Left lobe of liver (tissue), 2 donors: ENCODE measurements around the gene PLD1. TPM values are rescaled to one million over a fixed set of nuclear protein-coding genes. Genes with fewer than 3 reads are reported as not detected.

Source experiments
- ATAC-seq: fragments of 200-7000 bp; cut with Tn5 transposase; one replicate; pipeline ENCODE4 v1.9.1; 2020; ENCODE audit warnings: mild to moderate bottlenecking, moderate library complexity
- DNase-seq: peaks from one replicate; pipeline ENCODE4 v3.0.0-alpha.2; 2020; ENCODE audit warnings: low spot score
- total RNA-seq: library from RNA; stranded (reverse); gene quantifications from one replicate; pipeline ENCODE4 v1.2.1, GENCODE V29; 2021
- donor health status: DM: no; HTN: no; CAD: no; lungs with moderate emphysema.
- donor health status: DM: no; HTN: yes; CAD: no.

Gene PLD1
- total RNA-seq, 1 donor from 2014 or later = 15.2 TPM

DNA sequence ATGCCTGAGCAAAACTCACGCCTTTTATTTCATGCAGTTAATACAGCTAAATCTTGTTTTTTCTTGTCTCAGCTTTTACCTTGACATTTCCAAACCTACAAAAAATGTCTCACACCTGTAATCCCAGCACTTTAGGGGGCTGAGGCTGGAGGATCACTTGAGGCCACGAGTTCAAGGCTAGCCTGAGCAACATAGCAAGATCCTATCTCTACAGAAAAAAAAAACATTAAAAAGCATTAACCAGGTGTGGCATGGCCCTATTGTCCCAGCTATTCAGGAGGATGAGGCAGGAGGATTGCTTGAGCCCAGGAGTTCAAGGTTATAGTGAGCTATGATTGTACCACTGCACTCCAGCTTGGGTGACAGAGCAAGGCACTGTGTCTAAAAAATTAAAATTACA is 29.0 kb upstream of the PLD1 start:
- no peak for DNase-seq
- ATAC-seq = no peak

DNA sequence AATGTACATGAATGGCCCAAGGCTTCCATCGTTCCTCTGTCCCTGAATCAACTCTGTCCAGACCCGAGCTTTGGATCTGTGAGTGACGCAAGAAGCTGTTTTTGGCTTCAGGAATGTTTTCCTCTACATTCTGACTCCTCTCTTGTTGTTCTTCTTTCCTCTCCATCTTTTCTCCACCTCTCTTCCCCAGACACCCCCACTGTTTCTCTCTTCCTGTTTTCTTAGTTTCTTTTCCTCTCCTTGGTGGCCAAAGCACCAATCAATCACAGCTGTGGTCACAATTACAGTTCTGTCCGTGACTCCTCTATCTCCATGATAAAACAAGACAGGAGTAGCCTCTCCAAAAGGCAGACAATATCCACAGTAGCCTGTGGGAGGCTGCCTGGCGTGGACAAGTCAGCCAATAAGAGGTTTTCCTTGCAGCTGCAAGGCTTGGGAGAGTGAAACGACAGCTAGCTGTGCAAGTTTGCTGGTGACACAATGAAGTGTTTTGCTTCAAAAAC is 28.0 kb upstream of the PLD1 start:
- DNase-seq = peak; percentile 64
- peak; percentile 70 for ATAC-seq

DNA sequence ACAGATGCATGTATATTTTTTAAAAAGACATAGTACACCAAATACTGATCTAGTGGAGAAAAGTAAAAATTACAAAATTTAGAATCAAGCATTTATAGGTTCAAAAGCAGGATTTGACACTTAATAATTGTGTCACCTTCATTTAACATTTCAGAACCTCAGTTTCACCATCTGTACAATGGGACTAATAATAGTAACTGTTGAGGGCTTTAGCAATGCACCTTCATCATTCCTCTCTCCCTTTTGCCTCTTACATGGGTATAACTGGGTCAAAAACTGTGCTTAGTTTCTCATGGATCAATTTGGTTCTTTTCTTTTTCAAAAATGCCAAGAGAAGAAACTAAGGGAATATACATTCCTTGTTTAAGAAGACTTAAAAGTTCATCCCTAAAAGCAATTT is 27.4 kb upstream of the PLD1 start:
- ATAC-seq (no peak), DNase-seq (no peak)

DNA sequence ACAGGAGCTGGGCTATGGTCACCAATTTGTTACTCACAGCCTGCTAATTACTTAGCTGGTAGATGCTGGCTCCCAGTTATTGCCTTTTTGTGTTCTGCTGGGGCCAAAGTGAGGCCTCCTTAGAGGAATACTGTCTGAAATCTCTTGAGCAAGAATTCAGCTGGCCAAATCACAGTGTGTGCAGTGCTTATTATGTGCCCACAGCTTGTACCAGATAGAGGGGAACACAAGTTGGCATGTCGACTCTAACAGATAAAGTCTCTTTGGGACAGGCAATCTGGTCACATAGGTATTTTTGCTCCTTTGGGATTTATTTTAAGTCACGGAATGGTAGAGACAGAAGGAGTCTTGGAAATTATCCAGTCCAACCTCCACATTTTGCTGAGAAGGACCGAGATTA is 26.6 kb upstream of the PLD1 start:
- DNase-seq (no peak), ATAC-seq (no peak)

DNA sequence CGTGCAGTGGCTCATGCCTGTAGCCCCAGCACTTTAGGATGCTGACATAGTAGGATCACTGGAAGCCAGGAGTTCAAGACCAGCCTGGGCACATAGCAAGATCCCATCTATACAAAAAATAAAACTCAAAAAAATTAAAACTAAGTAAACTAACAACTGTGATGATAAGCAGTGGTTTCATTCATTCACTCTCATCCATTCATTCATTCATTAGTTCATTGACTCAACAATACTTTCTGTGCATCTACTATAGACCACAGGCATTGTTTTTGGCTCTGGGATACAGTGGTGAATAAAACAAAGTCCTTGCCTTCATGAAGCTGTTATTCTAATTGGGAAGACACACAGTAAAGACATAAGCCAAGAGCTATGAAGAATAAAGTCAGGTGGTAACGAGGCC is 25.3 kb upstream of the PLD1 start:
- DNase-seq (no peak), ATAC-seq (no peak)

DNA sequence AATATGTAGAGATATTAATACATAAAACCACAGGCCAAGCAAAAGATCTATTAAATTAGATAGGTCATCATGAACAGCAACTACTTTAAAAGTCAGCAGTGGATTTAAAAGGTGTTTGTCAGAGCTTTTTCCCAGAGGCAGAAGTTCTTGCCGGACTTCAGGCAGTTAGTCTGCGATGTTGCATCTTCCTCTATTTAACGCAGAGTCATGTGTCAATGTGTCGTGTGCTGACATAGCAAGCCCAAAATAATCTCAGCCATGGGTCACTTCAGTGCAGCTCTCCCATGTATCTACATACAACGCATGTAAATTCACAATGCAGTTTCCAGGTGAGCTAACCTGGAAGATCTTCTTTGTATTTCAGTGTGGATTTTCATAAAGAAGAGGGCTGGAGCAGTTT is 24.8 kb upstream of the PLD1 start:
- DNase-seq (no peak), ATAC-seq (no peak)

DNA sequence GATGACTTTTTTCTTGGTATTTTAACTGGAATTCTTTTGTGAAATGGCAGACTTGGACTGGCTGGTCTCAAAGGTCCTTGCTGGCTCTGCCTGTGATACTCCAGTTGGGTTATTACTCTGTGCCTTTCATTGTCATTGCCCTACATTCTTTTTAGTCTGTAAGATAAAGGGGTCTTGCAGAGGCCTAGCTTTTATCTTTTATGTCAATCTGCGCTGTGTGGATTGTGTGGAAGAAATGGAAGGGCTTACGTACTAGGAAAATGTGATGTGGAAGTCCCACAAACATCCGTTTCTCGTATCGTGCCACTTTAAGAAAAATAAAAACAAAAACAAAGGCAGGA is 24.1 kb upstream of the PLD1 start:
- ATAC-seq = no peak
- DNase-seq = no peak

DNA sequence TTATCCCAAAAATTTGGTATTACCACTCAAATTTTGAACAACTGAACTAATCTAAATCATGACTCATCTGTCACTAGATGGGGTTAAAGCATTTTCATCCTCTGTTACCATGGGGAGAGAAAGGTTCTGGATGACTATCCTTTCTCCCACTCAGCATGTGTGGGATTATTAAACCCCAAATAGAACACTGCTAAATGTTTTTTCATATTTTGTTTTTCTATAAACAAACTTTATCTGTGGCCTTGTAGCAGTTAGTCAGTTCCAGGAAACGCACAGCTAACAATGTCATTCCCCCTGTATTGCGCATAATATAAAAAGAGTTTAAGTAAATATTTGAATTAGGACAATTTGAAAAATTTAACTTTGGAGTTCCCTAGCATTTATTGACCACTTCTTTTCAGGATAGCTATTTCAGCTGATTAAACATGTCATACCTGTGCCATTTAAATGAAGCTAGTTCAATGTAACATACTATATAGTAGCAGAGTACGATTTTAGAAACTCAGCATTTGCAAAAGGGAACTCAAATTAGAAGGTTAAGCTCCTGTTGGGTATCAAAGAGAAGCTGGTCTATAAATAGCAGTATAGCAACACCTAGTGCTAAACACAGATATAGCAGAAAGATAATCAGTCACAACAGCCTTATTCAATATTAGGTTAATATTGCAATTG is 23.6 kb upstream of the PLD1 start:
- DNase-seq (no peak), ATAC-seq (peak; percentile 49)

DNA sequence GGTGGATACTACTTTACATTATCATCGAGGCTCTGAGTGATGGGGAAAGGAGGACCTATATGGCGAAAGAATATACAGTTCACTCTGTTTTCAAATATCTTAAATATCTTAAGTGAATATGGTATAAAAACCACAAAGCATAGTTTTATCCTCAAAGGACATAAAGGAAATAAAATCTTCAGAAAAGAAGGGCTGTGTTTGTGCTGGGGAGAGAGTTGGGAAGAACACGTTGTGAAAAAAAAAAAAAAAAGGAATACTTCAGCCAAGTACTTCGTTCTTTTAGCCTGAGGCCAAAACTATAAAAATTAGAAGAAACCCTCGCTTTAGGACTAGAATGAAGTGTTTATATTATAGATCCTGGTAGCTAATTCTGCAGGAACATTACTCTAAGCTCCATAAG is 22.7 kb upstream of the PLD1 start:
- no peak for DNase-seq

DNA sequence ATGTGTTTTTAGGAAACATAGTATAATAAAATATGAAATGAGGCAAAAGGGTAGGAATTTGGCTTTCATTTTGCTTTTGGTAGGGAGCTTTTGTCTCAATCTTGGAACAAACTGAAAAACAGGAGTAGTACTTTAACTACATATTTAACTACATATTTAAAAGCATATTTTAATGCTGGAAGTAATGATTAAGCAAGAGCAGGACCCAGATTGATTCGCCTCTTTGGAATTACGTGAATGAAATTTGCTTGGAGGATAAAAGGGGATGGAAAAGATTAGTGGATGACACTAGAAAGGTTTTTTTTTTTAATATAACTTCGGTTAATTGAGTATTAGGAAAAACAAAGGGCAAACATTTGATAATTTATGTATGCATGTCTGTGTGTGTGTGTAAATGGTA is 21.7 kb upstream of the PLD1 start:
- DNase-seq = no peak
- no peak for ATAC-seq

More for the DNA sequence above, 22.7 kb upstream of the PLD1 start:
- no peak for ATAC-seq

DNA sequence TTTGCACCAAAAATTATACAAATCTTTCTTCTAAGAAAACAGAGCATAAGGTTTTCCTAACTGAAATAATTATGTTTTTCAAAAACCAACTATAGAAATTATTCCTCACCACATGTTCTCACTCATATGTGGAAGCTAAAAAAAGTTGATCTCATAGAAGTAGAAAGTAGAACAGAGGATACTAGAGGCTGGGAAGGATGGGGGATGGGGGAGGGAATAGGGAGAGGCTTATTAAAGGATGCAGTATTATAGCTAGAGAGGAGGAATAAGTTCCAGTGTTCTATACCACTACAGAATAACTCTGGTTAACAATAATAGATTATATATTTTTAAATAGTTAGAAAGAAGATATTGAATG is 20.2 kb upstream of the PLD1 start:
- no peak for ATAC-seq
- DNase-seq = no peak

DNA sequence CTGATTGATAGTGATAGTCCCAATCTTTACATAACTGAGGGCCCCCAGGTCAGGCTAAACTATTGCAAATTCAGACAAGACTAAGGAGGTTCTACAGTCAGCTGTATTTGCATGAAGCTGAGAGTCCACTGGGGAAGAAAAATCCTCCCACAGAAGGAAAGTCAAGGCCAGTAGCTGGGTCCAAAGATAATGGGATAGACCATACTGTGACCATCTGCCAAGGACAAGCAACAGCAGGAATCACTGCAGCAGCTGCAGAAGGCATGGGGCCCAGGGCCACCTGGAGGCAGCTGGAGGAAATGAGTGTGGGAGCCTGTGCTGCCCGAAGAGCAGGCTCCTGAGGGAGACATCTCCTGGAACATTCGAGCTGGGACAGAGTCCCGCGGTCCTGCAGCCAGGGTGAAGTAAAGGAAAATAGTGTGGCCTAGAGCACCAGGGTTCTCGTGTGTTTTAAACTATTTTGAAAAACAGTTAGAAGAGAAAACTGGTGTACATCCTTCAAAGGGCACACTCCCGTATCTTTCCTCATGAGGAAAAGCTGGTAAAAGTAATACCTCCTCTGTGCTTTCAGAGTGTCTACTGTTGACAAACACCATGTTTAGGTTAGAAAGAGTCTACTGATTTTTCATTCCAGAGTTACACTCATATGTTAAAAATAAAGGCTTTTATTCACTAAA is 19.7 kb upstream of the PLD1 start:
- peak; percentile 91 for ATAC-seq

DNA sequence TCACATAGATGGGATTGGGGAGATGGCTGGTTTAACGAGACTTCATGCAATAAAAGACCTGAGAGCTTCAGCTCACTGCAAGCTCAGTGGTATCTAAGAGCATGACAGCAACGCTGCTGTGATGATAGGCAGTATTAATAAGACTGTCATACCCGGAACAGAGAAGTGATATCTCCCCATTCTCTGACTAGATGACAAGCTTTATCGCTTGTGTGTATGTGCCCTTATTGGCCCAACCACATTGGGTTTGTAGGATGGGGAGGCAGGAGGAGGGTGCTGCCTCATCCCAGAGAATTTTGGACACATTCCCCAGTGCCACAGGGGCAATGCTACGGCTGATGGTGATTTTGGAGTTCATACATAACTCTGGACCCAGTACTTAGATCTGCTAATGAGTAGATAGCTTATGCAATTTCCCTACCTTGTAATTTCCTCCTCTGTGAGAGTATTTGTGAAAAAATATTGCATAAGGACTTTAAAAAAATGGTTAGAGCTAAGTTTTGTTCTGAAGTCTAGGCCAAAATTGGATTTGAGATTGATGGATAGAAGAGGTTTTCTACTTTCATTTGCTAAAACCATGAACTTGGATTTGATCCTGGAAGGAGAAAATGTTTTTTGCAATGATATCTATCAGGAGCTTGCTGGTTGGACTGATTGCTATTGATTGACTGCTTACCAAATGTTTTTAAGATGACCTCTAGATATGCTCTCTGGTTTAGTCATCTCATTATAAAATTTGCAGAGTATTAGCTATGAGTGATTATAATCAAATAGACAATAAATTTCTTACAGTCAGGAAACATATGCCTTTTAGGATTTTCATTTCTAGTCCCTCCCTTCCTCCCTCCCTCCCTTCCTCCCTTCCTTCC is 18.9 kb upstream of the PLD1 start:
- ATAC-seq (peak; percentile 6), DNase-seq (no peak)

More for the DNA sequence above, 19.7 kb upstream of the PLD1 start:
- peak; percentile 77 for DNase-seq

DNA sequence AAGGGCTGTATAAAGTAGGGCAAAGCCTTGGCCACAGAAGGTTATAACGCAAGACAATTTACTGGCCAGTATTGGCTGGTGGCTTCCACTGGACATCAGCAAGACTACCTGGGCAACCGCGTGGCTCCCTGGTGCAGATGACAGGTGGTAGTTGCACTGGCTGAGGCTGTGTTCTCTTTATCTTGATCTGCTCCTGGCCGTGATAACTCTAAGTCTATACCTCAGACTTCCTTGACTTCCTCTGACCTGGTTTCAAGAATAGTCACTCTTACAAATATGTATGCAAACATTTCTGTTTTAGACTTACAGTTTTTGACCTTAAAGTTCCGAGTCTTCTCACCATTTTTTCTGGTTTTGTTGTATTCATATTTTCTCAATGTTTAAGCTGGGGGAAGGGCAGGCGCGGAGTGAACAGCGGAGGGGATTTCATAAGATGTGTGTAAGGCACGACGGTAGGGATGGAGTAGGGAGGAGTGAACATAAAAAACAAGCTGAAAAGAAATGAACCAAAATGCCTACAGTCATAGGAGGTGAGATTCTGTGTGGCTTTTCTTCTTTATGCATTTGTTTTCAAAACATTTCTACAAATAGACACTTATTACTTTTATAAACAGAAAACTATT is 17.7 kb upstream of the PLD1 start:
- ATAC-seq (no peak), DNase-seq (no peak)

DNA sequence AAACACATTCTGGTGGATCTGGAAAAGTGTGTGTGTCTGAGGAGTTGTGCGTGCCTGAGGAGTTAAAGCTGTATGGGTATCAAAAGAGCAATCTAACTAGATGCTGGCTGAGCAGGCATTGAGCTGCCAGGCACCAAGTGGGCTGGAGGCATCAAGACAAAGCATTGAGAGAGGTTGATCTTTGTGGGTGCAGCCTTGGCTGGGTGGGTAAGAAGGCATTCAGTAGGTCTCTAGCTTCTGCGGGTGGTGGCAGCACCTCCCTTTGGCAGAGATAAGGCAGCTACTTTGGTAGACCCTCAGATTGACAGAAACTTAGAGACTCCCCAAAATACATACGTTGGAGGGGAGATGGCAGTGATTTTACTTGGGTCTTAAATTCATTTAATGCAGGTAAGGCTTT is 17.1 kb upstream of the PLD1 start:
- ATAC-seq = no peak
- no peak for DNase-seq

DNA sequence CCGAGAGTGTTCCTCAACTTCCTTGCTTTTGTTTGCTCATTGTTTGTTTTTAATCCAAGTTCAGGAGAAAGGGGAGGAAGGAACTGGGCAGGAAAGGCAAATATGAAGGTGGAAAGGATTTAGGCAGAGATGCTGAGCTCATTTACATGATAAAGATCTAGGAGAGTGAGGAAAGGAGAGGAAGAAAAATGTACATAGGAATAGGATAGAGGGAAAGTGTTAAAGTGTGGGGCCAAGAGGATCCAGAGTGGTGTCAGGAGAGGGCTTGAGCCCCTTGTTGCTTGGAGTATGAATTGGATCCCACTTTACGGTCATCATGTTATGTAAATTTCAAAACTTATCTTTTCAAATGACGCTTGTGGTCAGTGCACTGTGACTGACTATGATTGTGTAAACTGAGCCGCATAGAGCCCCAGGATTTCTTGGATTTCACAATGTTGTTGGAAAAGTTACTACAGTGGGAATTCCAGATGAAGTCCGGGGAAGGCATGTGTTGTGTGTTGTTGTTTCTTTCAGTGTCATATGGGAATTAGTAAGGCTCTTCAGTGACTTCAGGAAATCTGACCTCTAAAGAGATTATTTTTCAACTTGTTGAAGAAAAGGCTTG is 15.0 kb upstream of the PLD1 start:
- ATAC-seq (peak; percentile 62), DNase-seq (no peak)

DNA sequence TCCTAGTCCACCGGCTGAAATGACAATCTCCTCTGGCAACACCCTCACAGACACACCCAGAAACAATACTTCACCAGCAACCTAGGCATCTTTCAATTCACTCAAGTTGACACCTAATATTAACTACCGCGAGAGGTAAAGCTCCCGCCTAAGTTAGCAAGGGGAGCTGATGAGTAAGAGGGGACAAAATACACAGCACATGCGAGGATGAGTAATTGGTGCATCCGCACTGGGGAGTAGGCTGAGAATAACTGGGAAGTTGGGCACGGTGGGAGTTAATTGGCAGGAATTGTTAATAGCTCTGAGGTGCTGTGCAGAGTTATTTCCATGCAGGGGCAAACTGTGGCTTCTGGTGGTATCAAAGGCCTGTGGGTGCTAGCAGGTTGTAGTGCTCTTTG is 14.5 kb upstream of the PLD1 start:
- ATAC-seq = no peak
- no peak for DNase-seq

DNA sequence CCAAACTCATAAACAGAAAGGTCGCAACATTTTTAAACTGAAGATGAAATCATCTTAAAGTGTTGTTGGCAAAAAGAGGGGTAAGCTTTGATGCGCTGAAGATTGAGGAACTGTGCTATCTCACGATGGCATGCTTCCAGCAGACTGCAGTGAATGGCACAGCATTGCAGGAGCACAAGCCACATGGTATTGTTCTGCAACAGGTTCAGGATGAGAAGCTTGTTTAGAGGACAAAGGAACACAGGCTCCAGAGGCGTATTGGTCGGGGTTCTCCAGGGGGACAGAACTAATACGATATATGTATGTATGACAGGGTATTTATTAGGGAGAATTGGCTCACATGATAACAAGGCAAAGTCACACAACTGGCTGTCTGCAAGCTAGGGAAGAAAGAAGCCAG is 13.8 kb upstream of the PLD1 start:
- no peak for DNase-seq
- no peak for ATAC-seq

DNA sequence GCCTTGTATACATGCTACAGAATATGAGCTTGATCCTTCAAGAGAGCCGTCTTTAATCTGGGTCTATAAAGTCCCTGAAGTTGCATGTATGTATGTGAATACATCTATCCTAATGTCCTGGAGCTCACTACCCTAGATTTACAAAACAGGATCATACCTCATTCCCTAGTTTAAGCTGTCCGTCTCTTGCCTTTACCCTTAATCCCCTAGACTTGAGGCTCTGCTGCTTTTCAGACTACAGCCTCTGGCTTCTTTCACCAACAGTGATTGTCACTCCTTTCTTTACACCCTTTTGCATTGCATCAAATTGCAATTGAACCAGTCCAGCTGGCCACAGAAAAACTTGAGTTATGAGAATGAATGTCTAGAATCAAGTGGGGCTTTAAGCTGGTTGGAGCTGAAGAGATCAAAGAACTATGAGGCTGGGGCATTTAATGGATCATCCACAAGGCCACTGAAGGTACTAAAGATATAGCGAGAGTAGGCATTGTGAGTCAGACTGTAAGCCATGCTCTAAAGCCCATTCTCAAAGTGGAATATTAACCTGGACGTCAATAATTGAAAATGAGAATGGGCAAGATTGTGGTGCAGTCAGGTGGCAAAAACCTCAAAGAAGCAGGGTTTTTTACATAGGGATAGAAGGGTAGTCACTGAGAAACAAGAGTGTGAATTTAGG is 12.3 kb upstream of the PLD1 start:
- ATAC-seq = no peak
- DNase-seq = no peak

DNA sequence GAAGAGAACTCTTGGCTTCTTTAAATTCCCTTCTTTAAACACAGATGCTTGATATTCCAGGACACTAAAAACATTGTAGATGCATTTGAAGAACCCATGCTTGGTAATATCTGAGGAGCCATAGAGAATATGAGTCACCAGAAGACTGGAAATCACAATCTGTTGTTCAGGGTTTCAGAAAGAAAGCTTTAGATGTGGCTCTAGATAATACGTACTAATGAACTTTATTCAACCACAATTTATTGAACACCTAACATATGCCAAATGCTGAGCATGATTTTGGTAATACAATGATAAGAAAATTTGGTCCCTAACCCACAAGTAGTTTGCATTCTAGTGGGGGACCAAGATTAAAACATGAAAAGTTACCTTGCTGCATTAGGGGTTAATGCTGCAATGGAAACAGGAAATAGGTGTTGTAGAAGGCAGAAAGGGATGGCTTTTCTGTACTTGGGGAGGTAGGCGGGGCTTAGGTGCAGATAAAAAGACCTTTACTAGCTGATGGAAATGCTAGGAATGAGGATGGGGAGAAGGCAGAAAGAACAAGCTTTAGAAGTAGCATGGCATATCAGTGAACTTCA is 11.6 kb upstream of the PLD1 start:
- DNase-seq (no peak), ATAC-seq (no peak)
